GM19023 (cell line): Measurements from ENCODE around the gene VPS37B.
A peak's percentile ranks its signal among the peaks of the same experiment; 100 is the strongest.
"Not testable (repeated sequence)": the region's sequence is repeated elsewhere in the genome, so short reads cannot be mapped to it uniquely, and the experiment has no call there.

Experiments
- ATAC-seq: cut with Tn5 transposase; IDR thresholded peaks from one replicate; pipeline ENCODE4 v1.9.1; 2021; ENCODE audit warnings: mild to moderate bottlenecking, moderate library complexity; ENCODE audit not compliant: unreplicated experiment

Gene VPS37B

DNA sequence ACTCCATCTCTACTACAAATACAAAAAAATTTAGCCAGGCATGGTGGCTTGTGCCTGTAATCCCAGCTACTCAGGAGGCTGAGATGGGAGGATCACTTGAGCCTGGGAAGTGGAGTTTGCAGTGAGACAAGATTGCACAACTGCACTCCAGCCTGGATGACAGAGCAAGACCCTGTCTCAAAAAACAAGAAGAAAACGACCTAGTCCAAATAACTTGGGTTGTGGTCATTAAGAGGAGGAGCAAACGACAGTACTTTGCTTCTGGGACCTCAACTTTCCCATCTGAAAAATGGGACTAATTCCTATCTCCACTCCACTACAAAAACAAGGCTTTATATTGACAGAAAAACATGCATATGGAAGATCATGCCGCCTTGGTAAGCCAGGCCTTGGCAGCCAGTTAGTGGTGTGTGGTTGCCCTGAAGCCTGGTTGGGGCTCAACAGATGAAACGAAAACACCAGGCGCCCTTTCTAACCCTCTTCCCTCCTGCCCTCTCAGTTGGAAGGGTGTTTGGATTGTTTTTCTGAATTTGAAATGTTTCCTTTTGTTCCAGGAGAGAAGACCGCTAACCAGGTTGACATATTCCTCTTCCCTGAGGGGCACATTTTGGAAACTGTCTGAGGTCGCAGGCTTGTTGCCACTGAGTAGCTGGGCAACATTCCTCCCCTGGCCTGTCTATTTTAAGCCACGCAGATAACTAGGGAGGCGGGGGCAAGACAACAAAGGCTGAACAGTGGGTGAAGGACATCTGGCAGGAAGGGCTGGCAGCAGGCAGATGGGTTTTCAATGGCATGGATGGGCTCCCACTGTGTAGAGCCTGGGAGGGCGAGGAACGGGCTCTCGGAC lies 13.7 kb upstream of the VPS37B start:
- no peak for ATAC-seq

DNA sequence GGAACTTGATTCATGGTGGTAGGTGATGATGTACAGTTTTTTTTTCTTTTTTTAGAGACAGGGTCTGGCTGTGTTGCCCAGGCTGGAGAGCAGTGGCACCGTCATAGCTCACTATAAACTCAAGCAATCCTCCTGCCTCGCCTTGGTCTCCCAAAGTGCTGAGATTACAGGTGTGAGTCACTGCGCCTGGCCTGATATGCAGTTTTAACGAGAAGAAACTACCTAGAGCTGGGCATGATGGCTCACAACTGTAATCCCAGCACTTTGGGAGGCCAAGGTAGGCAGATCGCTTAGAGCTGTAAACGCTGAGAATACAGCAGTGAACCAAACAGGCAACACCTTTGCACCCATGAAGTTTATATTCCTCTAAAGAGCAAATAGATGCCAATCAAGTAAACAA lies 13.0 kb upstream of the VPS37B start:
- ATAC-seq = no peak

DNA sequence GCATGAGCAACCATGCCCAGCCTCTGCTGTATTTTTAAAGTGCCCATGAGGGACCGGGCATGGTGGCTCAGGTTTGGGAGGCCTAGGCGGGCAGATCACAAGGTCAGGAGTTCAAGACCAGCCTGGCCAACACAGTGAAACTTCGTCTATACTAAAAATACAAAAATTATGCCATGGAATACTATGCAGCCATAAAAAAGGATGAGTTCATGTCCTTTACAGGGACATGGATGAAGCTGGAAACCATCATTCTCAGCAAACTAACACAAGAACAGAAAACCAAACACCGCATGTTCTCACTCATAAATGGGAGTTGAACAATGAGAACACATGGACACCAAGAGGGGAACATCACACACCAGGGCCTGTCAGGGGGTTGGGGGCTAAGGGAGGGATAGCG lies 9.3 kb upstream of the VPS37B start:
- not testable (repeated sequence) for ATAC-seq

DNA sequence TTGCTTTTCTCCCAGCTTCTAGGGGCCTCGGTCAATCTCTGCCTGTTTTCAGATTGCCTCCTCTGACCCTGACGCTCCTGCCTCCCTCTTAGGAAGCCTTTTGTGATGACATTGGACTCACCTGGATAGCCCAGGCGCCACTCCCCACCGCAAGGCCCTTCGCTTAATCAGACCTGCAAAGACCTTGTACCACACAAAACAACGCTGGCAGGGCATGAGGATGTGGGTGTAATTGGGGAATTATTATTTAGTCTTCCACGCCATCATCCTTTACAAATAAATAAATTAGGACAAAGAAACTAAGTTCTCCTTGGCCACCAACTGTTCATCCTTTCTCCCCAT lies 7.7 kb upstream of the VPS37B start:
- ATAC-seq = no peak

DNA sequence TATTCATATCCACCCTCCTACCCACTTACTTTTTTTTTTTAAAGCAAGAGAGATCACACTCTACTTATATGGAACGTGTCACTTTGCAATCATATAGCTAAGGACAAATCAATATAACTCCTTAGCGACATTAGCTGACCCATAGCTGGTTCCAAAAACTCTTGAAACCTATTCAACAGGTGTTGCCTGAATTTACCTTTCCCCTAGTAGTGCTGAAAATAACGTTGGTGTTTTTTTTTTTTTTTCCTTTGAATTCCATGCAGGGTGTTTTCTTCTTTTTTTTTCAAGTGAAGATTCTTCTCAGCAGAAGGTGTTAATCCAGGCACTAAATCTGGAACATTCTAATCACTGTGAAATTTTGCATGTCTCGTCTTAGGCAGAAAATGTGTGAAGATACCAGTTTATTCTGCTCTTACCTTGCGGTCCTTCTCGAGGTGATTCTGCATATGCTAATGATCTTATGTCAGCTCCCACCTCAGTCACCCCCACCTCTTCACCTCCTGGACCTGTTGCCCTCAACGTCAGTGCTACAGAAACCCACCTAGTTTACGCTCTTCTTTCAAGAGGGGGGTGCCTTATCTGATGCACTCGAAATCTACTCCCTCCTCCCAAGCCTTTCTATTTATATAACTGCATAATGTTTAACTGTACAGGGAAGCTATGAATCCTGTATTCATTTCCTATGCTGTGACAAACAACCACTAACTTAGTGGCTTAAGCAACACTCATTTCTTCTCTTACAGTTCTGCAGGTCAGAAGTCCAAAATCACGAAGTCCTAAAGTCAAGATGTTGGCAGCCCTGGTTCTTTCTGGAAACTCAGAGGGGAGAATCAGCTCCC lies 7.1 kb upstream of the VPS37B start:
- ATAC-seq = no peak

DNA sequence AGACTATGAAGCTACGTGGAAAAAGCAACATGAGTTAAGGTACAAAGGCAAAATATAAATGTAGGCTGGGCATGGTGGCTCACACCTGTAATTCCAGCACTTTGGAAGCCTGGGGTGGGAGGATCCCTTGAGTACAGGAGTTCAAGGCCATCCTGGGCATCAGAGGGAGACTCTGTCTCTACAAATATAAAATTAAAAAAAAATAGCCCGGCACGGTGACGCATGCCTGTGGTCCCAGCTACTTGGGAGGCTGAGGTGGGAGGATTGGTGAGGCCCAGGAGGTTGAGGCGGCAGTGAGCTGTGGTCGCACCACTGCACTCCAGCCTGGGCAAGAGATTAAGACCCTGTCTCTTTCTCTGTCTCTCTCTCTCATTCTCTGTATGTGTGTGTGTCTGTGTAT lies 4.0 kb upstream of the VPS37B start:
- no peak for ATAC-seq

DNA sequence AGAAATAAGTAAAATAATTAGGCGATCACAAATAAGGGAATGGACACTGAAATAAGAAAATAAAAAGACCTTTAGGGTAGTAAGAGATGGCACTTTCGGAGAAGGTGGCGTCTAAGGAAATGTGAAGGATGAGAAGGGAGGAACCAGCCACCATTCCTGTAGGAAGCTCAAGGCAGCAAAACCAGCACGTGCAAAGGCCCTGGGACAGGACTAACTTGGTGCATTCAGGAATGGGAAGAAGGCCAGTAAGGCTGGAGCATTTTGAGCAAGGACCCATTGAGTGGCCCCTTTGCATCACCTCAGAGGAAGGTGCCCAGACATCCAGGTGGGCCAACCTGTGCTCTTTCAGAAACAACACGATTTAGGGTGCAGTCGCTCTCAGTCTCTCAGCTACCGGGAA lies 738 bp upstream of the VPS37B start:
- no peak for ATAC-seq

DNA sequence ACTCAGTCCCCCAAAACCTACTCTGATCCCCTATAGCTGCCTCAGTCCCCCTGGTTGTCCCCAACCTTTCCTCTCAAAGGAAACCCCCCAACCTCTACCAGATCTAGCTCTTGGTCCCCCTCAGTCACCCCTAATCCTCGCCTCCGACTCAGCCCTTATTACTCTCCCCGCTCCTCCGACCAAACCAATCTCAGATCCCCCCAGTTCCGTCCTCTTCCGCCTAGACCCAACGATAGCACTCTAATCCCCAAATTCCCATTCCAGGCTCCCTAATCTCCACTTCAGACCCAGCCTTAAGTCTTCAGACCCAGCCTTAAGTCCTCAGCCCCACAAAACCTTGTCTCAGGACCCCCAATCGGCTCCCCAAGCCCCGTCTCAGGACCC lies 612 bp downstream of the VPS37B start:
- ATAC-seq = no peak

DNA sequence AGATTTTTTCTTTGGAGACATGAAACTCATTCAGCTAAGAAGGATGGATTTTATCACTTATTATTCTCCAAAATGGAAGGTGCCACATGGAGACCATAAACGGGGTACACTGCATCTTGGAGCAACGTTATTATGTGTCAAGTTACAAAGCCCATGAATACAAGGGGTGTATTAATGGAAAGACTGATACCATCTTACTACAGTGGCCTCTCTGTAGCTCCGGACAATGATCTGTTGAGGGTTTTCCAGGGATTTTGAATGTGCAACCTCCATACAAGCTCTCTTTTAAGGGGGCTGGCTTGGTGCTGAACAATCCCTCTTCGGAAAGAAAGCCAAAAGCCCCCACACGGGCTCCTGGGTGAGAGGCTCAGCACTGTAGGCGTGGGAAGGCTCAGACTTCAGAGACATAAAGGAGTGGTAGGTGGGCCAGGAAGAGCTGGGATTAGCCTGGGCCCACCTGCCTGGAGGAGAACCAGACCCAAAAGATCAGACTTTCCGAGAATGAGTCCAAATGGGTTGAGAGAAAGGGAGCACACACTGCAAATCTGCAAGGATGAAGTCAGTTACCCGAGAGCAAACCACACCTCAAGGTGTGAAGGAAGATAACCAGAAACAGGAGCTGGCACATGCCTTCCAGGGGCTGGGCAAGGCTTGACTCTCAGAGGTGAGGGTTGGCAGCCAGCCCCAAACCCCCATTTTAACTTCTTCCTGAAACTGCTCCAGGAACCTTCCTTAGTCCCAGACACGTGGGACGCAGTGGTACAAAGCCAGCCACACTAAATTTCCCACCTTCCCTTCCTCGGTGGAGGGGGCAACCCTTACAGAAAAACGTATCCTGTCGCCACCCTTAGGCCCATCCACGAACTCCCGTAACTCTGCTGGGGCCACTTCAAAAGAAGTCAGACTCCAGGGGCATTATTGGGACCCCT lies 1.5 kb downstream of the VPS37B start:
- no peak for ATAC-seq

DNA sequence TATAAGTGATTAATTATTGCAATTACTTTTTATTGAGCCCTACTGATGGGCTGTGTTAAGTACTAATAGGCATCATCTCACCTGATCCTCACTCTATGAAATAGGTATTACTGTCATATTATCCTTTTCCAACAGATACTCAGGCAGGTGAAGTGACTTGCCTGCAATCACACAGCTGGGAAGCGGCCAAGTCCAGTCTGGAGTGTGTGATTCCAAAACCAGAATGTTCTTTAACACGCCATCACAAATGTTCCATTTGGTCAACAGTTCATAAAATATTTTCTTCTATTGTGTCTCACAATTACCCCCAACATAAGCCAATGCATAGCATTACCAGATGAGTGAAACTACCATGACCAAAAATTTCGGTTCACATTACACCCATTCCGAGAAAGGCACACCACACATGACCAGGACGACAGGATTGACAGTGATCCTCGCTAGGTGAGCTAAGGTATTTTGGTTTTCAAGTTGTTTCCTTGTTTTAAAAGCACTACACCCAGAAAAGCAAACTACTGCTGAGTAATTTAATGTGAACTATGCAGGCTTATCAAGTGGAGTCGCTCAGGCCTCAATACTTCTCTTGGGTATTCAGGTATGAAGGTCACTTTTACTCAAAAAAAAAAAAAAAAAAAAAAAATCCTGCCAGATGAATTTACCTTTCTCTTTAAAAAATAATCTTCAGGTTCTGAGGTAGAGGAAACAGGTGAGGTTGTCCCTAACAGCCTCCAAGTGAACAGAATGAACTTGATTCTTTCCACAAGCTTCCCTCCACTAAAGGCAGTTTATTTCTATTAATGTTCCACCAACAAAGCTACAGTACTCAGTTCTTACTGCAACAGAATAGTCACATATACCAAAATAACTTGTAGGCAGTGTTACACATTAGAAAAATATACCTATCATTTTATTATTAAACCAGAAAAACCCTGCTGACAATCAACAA lies 2.4 kb downstream of the VPS37B start:
- ATAC-seq = no peak

DNA sequence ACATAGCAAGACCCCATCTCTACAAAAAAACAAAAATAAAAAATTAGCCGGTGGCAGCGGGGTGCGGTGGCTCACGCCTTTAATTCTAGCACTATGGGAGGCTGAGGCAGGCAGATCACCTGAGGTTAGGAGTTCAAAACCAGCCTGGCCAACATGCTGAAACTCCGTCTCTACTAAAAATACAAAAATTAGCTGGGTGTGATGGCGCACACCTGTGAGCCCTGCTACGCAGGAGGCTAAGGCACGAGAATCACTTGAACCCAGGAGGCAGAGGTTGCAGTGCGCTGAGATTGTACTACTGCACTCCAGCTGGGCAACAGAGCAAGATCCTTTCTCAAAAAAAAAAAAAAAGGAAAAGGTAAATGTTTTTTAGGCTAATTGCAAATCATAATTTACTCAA lies 3.2 kb downstream of the VPS37B start:
- ATAC-seq = not testable (repeated sequence)

DNA sequence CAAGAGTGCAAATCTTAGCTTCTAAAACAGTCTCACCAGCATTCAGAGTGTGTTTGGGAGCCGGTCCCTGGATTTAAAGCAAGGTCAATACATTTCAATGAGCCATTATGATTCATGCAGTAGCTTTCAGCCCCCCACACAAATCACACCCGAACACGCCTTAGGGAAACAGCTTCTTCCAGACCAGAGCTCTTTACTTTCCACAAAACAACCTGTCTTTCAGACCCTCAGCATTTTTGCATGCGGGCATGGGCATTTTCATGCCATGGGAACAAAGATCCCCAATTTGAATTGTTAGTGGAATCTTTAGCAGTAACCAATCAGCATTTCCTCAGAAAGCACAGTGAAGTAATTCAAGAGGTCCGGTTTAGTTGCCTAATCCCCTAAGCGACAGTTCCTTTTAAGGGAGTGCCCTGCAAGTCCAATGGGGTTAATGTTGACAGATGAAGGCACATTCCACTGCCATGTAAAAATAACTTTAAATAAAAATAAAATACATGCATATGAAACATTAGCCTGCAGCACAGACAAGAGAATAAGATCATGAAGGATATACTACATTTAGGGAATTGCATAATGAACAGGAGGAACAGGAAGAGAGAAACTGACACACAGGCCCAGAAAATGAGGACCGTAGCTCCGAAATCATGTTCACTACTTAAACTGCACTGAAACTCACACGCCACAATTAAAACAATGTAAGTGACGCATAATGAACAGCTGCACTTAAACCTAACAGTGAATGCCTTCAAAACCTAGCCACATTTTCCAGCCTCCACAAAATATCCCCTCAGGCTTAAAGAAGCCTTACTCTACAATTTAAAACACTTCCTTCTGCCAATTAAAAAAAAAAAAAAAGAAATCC lies 4.0 kb downstream of the VPS37B start:
- ATAC-seq = no peak

DNA sequence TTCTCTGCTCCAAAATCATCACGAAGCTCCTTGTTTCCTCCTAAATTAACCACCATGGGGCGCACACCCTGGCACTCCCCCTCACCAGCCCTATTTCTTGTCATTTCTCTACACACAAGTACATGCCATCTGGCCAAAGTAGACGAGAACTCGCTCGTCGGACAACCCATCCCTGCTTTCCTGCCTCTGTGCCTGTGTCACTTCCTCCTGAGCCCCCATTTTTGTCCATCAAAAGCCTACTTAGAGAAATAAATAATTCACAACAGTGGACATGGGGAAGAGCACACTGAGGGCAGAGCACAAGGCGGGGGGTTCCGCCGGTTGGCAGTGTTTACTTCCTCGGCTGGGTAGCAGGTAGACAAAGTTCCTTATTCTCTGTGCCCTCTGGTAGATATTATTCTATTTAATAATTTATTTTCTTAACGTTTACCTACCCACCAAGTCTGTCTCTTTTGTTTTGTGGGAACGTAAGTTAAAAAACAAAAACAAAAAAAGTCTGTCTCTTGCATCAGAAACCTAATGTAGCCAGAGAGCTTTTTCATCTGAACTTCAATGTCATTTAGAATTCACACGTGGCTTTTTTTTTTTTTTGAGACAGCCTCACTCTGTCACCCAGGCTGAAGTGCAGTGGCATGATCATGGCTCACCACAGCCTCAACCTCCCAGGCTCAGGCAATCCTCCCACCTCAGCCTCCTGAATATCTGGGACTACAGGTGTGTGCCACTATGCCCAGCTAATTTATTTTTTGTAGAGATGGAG lies 6.0 kb downstream of the VPS37B start:
- ATAC-seq = no peak

DNA sequence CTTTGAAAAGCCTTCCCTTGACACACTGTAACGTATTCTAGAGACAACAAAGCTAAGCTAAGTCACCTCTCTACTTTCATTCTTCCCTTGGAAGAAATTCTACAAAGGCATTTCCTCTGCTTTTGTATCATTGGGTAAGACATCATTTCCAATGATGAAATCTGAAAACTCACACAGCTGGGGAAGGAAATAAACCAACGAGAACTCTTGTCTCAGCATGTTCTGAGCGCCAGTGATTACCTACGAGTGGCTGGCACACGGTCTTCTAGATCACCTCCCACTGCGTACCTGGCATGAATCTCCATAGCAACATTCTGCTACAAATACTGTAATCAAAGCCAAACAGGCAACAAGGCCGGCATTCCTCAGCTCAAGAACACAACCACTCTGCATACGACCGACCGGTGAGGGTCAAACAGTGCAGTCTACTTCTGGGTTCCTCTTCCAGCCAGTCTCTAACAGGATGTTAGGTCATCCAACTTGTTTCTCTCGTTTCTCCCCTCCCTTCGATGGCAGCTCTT lies 7.6 kb downstream of the VPS37B start:
- no peak for ATAC-seq

DNA sequence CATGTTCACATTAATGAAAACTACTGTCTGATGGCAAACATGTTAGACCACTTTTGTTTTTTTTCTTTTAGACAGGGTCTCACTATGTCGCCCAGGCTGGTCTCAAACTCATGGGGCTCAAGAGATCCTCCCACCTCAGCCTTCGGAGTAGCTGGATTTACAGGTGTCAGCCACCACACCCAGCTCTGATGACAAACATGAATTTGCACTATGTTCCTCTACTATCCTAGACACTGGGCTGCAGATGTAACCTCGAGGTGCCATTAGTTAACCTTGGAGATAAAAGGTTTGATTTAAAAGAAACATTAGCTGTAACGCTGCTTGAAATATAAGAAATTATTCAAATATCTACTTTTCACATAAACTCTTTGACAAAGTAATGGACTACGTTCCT lies 8.1 kb downstream of the VPS37B start:
- ATAC-seq = peak; percentile 17

DNA sequence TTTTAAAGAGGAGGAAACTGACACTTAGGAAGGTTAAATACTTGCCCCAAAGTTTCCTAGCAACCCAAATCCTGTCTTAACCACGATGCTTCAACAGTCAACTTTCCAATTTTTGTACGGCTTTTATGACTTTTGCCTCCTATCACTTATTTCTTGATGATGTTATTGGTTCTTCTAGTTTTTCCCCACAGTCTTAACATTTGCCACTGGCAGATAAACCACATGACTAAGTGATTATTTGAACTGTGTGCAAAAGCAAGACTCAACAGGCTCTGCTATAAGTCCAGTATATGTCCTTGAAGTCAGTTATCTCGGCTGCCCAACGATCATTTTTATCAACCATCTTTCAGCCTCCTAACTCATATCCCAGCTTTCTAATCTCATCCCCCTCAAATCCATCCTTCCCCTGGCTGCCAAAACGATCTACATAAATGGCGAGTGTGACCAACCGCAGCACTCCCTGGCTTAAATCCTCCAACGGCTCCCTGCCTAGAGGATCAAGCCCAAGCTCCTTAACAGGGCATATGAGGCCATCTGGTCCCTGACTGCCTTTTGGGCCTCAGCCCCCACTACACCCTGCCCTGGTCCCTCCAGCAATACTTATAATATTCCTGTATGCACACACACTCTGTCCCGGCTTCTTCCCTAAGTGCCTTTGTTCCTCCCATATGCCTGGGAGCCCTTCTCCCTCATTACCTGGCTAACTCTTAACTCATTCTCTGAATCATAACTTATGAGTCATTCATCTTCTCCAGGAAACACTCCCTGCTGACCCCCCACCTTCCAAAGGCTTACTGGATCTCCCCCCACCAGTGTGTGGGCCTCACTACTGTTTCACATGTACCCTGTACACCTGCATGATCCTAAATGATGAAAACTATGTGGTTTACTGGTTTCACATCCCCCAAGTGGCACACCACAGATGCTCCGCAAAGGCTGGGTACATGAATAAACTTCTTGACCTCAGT lies 8.8 kb downstream of the VPS37B start:
- ATAC-seq = peak; percentile 84

DNA sequence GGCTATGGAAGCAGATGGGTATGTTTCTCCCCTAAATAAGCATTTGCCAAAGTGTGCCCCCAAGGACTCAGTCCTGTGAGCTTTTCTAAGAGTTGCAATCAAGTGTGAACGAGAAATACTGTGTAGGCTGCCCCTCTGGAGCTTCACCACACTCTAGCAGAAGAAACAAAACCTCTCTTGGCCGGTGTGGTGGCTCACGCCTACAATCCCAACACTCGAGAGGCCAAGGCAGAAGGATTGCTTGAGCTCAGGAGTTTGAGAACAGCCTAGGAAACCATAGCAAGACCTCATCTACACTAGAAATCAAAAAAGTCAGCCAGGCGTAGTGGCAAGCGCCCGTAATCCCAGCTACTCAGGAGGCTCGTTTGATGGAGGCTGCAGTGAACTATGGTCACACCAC lies 9.8 kb downstream of the VPS37B start:
- no peak for ATAC-seq
